ENCODE data around the gene MMD.
"Not testable (repeated sequence)": the region's sequence is repeated elsewhere in the genome, so short reads cannot be mapped to it uniquely, and the experiment has no call there.

The MMD gene

GRCh38 chr17:55421179-55421934 is at the start of gene MMD:
Gene MMD, minus strand, starts transcription at chr17:55421835. Its CDS starts 140 bp downstream, at chr17:55421695.
- no peak for FAIRE-seq

GRCh38 chr17:55466671-55467070 is 45.0 kb upstream of the MMD start:
- no peak for FAIRE-seq

- FAIRE-seq, result not testable (repeated sequence)
These were observed 44.1 kb upstream of the MMD start for GRCh38 chr17:55465771-55466170.

- no peak for FAIRE-seq
These were observed 42.0 kb upstream of the MMD start for GRCh38 chr17:55463600-55463999.

- no peak for FAIRE-seq
These were observed 41.1 kb upstream of the MMD start for GRCh38 chr17:55462711-55463110.

- FAIRE-seq, result no peak
These were observed 40.6 kb upstream of the MMD start for GRCh38 chr17:55462234-55462633.

GRCh38 chr17:55458978-55459377 is 37.3 kb upstream of the MMD start:
- no peak for FAIRE-seq

- no peak for FAIRE-seq
These were observed 36.8 kb upstream of the MMD start for GRCh38 chr17:55458287-55458900.

- FAIRE-seq, result no peak
These were observed 34.9 kb upstream of the MMD start for GRCh38 chr17:55456307-55457240.

- no peak for FAIRE-seq
These were observed 33.4 kb upstream of the MMD start for GRCh38 chr17:55454906-55455474.

- FAIRE-seq, result no peak
These were observed 32.4 kb upstream of the MMD start for GRCh38 chr17:55453839-55454557.

- no peak for FAIRE-seq
These were observed 30.6 kb upstream of the MMD start for GRCh38 chr17:55452139-55452790.

- no peak for FAIRE-seq
These were observed 30.1 kb upstream of the MMD start for GRCh38 chr17:55451758-55452138.

GRCh38 chr17:55451203-55451641 is 29.6 kb upstream of the MMD start:
- no peak for FAIRE-seq

- FAIRE-seq, result no peak
These were observed 28.7 kb upstream of the MMD start for GRCh38 chr17:55450232-55450825.

GRCh38 chr17:55448681-55449080 is 27.0 kb upstream of the MMD start:
- FAIRE-seq, result no peak

- FAIRE-seq, result no peak
These were observed 25.1 kb upstream of the MMD start for GRCh38 chr17:55446581-55447205.

- FAIRE-seq, result not testable (repeated sequence)
These were observed 24.4 kb upstream of the MMD start for GRCh38 chr17:55446004-55446403.

- no peak for FAIRE-seq
These were observed 23.1 kb upstream of the MMD start for GRCh38 chr17:55444471-55445441.

GRCh38 chr17:55443904-55444303 is 22.3 kb upstream of the MMD start:
- no peak for FAIRE-seq
